T-cell (primary cell): ENCODE data around the gene LTF. TPM values are rescaled to one million over a fixed set of nuclear protein-coding genes. Genes with fewer than 3 reads are reported as not detected.

ENCODE experiments used
- ATAC-seq, 4 experiments: fragments of 200-7000 bp in 3 of 4; fragments of 150-1000 bp in 1 of 4; cut with Tn5 transposase; replicated peaks in 1 of 4; 1 replicate in 3 of 4; 2 replicates in 1 of 4; pipeline ENCODE4 v1.10.0; 2021; ENCODE audit warnings: moderate library complexity in 3 of 4, mild to moderate bottlenecking in 2 of 4, moderate number of reproducible peaks in 1 of 4
- CTCF ChIA-PET, 2 donors: fragments of 300-600 bp; sonication (Branson Sonifier 250); formaldehyde crosslinking; loops; one replicate each; lab custom pipeline; 2022; ENCODE audit warnings: antibody characterized with exemption in 2 of 2; lab: Charles Lee
- POLR2A ChIA-PET, 2 donors: fragments of 300-600 bp; sonication (Branson Sonifier 250); formaldehyde crosslinking; loops; one replicate each; lab custom pipeline; 2022; ENCODE audit warnings: antibody characterized with exemption in 2 of 2; lab: Charles Lee
- DNase-seq, 35 experiments: peaks; one replicate each; pipeline versions ENCODE4 v3.0.0 to v3.0.0-alpha.2; 2013 to 2023
- H3K27ac ChIP-seq: one replicate; pipeline ENCODE4 v1.5.1; 2013; ENCODE audit warnings: low read length
- H3K27me3 ChIP-seq, 2 experiments: replicated peaks in 1 of 2; 1 replicate in 1 of 2; 2 replicates in 1 of 2; pipeline versions ENCODE4 v1.6.1 to v1.7.0; 2013; ENCODE audit warnings: low read length in 1 of 2, mixed read lengths in 1 of 2; ENCODE audit not compliant: control insufficient read depth in 2 of 2, insufficient read depth in 2 of 2; ENCODE audit errors: extremely low read depth in 1 of 2
- H3K36me3 ChIP-seq, 2 donors: 1 replicate in 1 of 2; 2 replicates in 1 of 2; pipeline versions ENCODE4 v1.6.1 to v1.7.0; 2013; ENCODE audit warnings: low read length in 1 of 2; ENCODE audit not compliant: control insufficient read depth in 2 of 2, insufficient read depth in 1 of 2; ENCODE audit errors: extremely low read depth in 1 of 2
- H3K4me1 ChIP-seq, 2 experiments: 1 replicate in 1 of 2; 2 replicates in 1 of 2; pipeline versions ENCODE4 v1.6.1 to v1.7.0; 2013; ENCODE audit warnings: low read length in 2 of 2, mixed read lengths in 1 of 2; ENCODE audit not compliant: insufficient read depth in 2 of 2, control insufficient read depth in 1 of 2; ENCODE audit errors: extremely low read depth in 1 of 2
- H3K4me3 ChIP-seq, 2 donors: 1 replicate in 1 of 2; 2 replicates in 1 of 2; pipeline versions ENCODE4 v1.5.1 to v1.7.0; 2013; ENCODE audit warnings: mild to moderate bottlenecking in 2 of 2, low read length in 1 of 2, moderate library complexity in 1 of 2; ENCODE audit not compliant: control insufficient read depth in 1 of 2; ENCODE audit errors: extremely low read depth in 1 of 2
- H3K9me3 ChIP-seq: 2 replicates; pipeline ENCODE4 v1.7.0; 2013
- H3K27ac Mint-ChIP-seq, 2 donors: one replicate each; pipeline ENCODE4 v1.8.0; 2020 to 2021; ENCODE audit warnings: mild to moderate bottlenecking in 2 of 2, mixed read lengths in 2 of 2
- H3K27me3 Mint-ChIP-seq, 2 donors: one replicate each; pipeline ENCODE4 v1.8.0; 2021 to 2022; ENCODE audit warnings: mixed read lengths in 2 of 2
- H3K36me3 Mint-ChIP-seq: one replicate; pipeline ENCODE4 v1.8.0; 2021; ENCODE audit warnings: mixed read lengths
- H3K4me1 Mint-ChIP-seq, 3 donors: one replicate each; pipeline ENCODE4 v1.8.0; 2020 to 2022; ENCODE audit warnings: mixed read lengths in 3 of 3, mild to moderate bottlenecking in 1 of 3
- H3K4me3 Mint-ChIP-seq, 3 donors: one replicate each; pipeline ENCODE4 v1.8.0; 2020 to 2022; ENCODE audit warnings: mild to moderate bottlenecking in 3 of 3, mixed read lengths in 3 of 3, moderate library complexity in 3 of 3
- H3K9me3 Mint-ChIP-seq, 3 donors: one replicate each; pipeline ENCODE4 v1.8.0; 2020 to 2022; ENCODE audit warnings: mixed read lengths in 3 of 3
- WGBS: methylation state at CpG from one replicate; pipeline ENCODE4 v1.1.5; 2013; ENCODE audit warnings: missing lambda C conversion rate; ENCODE audit not compliant: insufficient coverage; 5-methylcytosine and 5-hydroxymethylcytosine counted together
- total RNA-seq, 35 experiments: library from RNA in 6 of 35; stranded (reverse) in 6 of 35; fragments of 120-200 nt in 1 of 35; gene quantifications; one replicate each; pipeline versions ENCODE4 v1.2.1 to v1.2.4 and lab custom pipeline; 2013 to 2026

The LTF gene
- total RNA-seq, 5 donors from 2014 or later (not counting 1 experiment from before 2014, with no cell fraction given), result 0.16 TPM; not detected in 4

GRCh38 chr3:46423588-46423987, 41.1 kb downstream of the LTF start:
- H3K9me3 Mint-ChIP-seq, result no peaks in the 10 kb centered on the region
- Histone ChIP-seq H3K27ac (no peak overlapping the region), H3K4me3 (no peak overlapping the region), H3K27me3 (no peaks in the 10 kb centered on the region), H3K9me3 (no peaks in the 10 kb centered on the region), H3K36me3 (no peaks in the 10 kb centered on the region), H3K4me1 (peaks cover 0 to 5% of the 10 kb centered on the region in 2 experiments)
- ChIA-PET POLR2A (no interaction called here), CTCF (no interaction called here)
- H3K36me3 Mint-ChIP-seq, result no peaks in the 10 kb centered on the region
- H3K4me1 Mint-ChIP-seq, result peaks cover 10 to 13% (median 12%) of the 10 kb centered on the region in 3 donors
- no peak for ATAC-seq
- no peaks in the 10 kb centered on the region for H3K27me3 Mint-ChIP-seq
- H3K4me3 Mint-ChIP-seq, result no peak overlapping the region
- no peak overlapping the region for H3K27ac Mint-ChIP-seq
- no CpG with 5 or more reads among the region's 5 CpGs for WGBS
- DNase-seq, result no peak

DNA sequence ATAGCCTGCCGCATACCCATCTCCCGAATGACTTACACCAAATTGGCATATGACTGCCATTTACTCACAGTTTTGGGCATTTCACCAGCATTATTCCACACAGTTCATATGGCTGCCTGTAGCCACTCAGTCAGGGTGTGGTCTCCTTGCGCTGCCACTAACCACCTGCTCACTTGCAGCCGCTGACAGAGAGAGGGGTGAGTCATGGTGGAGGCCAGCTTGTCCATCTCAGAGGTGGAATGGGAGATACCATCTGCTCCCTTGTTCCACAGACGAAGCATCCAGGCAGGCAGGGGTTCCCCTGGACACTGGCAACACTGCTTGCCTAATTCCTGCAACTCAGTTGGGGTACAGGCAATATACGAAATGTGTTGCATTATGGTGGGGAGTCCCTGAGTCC, 42.1 kb downstream of the LTF start:
- no peaks in the 10 kb centered on the region for H3K9me3 Mint-ChIP-seq
- Histone ChIP-seq H3K9me3 (no peaks in the 10 kb centered on the region), H3K27ac (no peak overlapping the region), H3K4me1 (peaks cover 0 to 5% of the 10 kb centered on the region in 2 experiments), H3K4me3 (no peak overlapping the region), H3K27me3 (no peaks in the 10 kb centered on the region), H3K36me3 (no peaks in the 10 kb centered on the region)
- peaks cover 10 to 13% (median 12%) of the 10 kb centered on the region in 3 donors for H3K4me1 Mint-ChIP-seq
- WGBS, result 100% methylated on average over 2 of the region's 6 CpGs
- no peak overlapping the region for H3K4me3 Mint-ChIP-seq
- H3K27ac Mint-ChIP-seq, result no peak overlapping the region
- ChIA-PET CTCF (no interaction called here), POLR2A (no interaction called here)
- DNase-seq (no peak), ATAC-seq (no peak)
- no peaks in the 10 kb centered on the region for H3K27me3 Mint-ChIP-seq
- no peaks in the 10 kb centered on the region for H3K36me3 Mint-ChIP-seq

DNA sequence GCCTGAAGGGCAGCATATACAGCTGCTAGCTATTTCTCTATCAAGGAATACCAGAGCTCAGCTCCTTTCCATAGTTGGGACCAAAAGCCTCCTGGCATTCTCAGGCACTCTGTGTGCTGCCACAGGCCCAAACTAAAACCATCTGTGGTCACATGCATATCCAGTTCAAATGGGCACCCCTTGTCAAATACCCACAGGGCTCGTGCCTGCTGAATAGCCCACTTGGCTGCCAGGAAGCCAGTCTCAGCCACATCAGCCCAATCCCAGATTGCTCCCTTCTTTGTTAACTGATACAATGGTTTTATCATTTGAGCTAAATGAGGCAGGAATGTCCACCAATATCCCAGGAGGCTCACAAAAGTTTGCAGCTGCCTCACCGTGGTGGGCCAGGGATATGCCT, 43.8 kb downstream of the LTF start:
- H3K27me3 ChIP-seq, result no peaks in the 10 kb centered on the region
- DNase-seq (no peak), ATAC-seq (no peak)
- Mint-ChIP-seq H3K4me1 (peaks cover 4 to 12% (median 4%) of the 10 kb centered on the region in 3 donors), H3K36me3 (no peaks in the 10 kb centered on the region), H3K27ac (no peak overlapping the region), H3K27me3 (no peaks in the 10 kb centered on the region), H3K4me3 (no peak overlapping the region), H3K9me3 (no peaks in the 10 kb centered on the region)
- ChIA-PET CTCF (interaction anchor here in 1 of 2 donors (0.6 kb wide), 1 partner anchor 1446 kb away, joined by 3 read pairs; no protein-coding TSS in a partner anchor), POLR2A (interaction anchor here in 1 of 2 donors (0.6 kb wide), 1 partner anchor 145 kb away, joined by 3 read pairs; no protein-coding TSS in a partner anchor)
- no peaks in the 10 kb centered on the region for H3K36me3 ChIP-seq
- no peaks in the 10 kb centered on the region for H3K4me1 ChIP-seq
- H3K9me3 ChIP-seq, result no peaks in the 10 kb centered on the region
- 100% methylated on average over 1 of the region's 2 CpGs for WGBS
- no peak overlapping the region for H3K27ac ChIP-seq
- no peak overlapping the region for H3K4me3 ChIP-seq

GRCh38 chr3:46419816-46420215, 44.9 kb downstream of the LTF start:
- Mint-ChIP-seq H3K9me3 (no peaks in the 10 kb centered on the region), H3K4me3 (no peak overlapping the region), H3K4me1 (peaks cover 7 to 15% (median 7%) of the 10 kb centered on the region in 3 donors), H3K27ac (no peak overlapping the region), H3K36me3 (no peaks in the 10 kb centered on the region), H3K27me3 (no peaks in the 10 kb centered on the region)
- DNase-seq (no peak), ATAC-seq (no peak)
- Histone ChIP-seq H3K4me1 (no peaks in the 10 kb centered on the region), H3K27ac (no peak overlapping the region), H3K27me3 (no peaks in the 10 kb centered on the region), H3K4me3 (no peak overlapping the region), H3K9me3 (no peaks in the 10 kb centered on the region), H3K36me3 (no peaks in the 10 kb centered on the region)
- WGBS, result 97% methylated on average over 4 of the region's 4 CpGs
- ChIA-PET POLR2A (no interaction called here), CTCF (no interaction called here)

DNA sequence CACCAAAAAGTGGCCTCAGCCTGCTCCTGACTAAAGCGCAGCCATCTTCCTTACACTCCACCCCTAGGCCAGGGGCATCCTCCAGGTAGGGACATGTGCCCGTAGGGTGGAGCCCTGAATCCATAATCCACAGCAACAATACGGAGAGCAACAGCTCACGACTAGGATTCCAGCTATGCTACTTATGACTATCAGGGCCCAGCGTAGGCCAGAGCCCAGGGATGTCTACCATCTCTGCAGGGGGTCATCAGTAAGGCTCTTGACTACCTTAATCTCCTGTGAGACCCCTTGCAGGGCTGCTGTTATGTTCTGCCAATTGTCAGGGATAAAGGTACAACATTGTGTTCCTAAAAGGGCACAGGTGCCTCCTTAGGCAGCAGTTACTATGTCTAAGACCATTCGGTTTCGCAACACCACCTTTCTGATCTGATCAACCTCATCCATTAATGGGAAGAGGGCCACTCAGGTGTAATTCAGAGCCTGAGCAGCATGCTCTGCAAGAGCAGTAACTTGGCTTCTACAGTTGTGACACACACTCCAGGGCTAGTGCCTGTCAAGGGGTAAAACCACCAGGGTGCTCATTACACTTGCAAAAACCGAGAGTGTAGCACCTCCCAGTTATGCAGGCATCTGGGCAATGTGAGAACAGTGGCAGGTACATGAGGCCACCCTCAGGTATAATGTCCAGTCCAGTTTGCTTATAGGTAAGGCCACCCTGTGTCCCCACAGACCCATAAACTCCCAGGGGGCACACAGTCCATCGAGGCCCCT, 46.7 kb downstream of the LTF start:
- H3K4me1 ChIP-seq, result no peaks in the 10 kb centered on the region
- CTCF ChIA-PET, result interaction anchor here in 1 of 2 donors (0.5 kb wide), 1 partner anchor 703 kb away, joined by 3 read pairs; no protein-coding TSS in a partner anchor
- Mint-ChIP-seq H3K27me3 (no peaks in the 10 kb centered on the region), H3K9me3 (no peaks in the 10 kb centered on the region), H3K27ac (no peak overlapping the region), H3K4me1 (peaks cover 7 to 15% (median 7%) of the 10 kb centered on the region in 3 donors), H3K36me3 (no peaks in the 10 kb centered on the region), H3K4me3 (no peak overlapping the region)
- WGBS, result 81% methylated on average over 6 of the region's 9 CpGs
- no peaks in the 10 kb centered on the region for H3K36me3 ChIP-seq
- H3K4me3 ChIP-seq, result no peak overlapping the region
- DNase-seq (no peak), ATAC-seq (no peak)
- no peak overlapping the region for H3K27ac ChIP-seq
- H3K27me3 ChIP-seq, result no peaks in the 10 kb centered on the region
- no peaks in the 10 kb centered on the region for H3K9me3 ChIP-seq
- POLR2A ChIA-PET, result no interaction called here

- no peaks in the 10 kb centered on the region for H3K27me3 ChIP-seq
- H3K36me3 ChIP-seq, result no peaks in the 10 kb centered on the region
- H3K27ac ChIP-seq, result no peak overlapping the region
- H3K4me1 ChIP-seq, result no peaks in the 10 kb centered on the region
- Mint-ChIP-seq H3K36me3 (no peaks in the 10 kb centered on the region), H3K9me3 (no peaks in the 10 kb centered on the region), H3K27me3 (no peaks in the 10 kb centered on the region), H3K27ac (no peak overlapping the region), H3K4me1 (peaks cover 7 to 15% (median 7%) of the 10 kb centered on the region in 3 donors), H3K4me3 (no peak overlapping the region)
- ChIA-PET POLR2A (no interaction called here), CTCF (interaction anchor here in 1 of 2 donors (0.6 kb wide), 1 partner anchor 18 kb away, joined by 3 read pairs; no protein-coding TSS in a partner anchor)
- H3K4me3 ChIP-seq, result no peak overlapping the region
- DNase-seq, result no peak
- no CpG with 5 or more reads among the region's 7 CpGs for WGBS
- no peaks in the 10 kb centered on the region for H3K9me3 ChIP-seq
- ATAC-seq, result no peak
Measured at GRCh38 chr3:46416811-46417510, 47.7 kb downstream of the LTF start.
